GM12878 (cell line): ENCODE results near the gene PRSS50. TPM values are rescaled to one million over a fixed set of nuclear protein-coding genes. Genes with fewer than 3 reads are reported as not detected.

Experiments used
- ATAC-seq: fragments of 200-7000 bp; cut with Tn5 transposase; 3 replicates; pipeline ENCODE4 v1.9.1; 2020; ENCODE audit warnings: mild to moderate bottlenecking, moderate library complexity
- BruUV-seq: library from RNA; stranded (reverse); fragments of 400-500 nt; replicated peaks from 2 replicates; lab custom pipeline; 2021; lab: Mats Ljungman, UMichigan
- CTCF ChIA-PET: fragments of 300-600 bp; sonication (Branson Sonifier 250); formaldehyde crosslinking; extraction: SDS; loops from one replicate; lab custom pipeline; 2021; ENCODE audit warnings: inconsistent platforms; lab: Yijun Ruan, JAX
- POLR2A ChIA-PET: fragments of 350-600 bp; formaldehyde crosslinking; extraction: SDS; loops from one replicate; lab custom pipeline; 2021; ENCODE audit warnings: inconsistent platforms; lab: Charles Lee
- RAD21 ChIA-PET: fragments of 300-600 bp; sonication (Branson Sonifier 250); formaldehyde crosslinking; loops from one replicate; lab custom pipeline; 2023; ENCODE audit warnings: antibody characterized with exemption; ENCODE audit not compliant: unreplicated experiment; lab: Charles Lee
- SMC1A ChIA-PET: fragments of 300-600 bp; sonication (Branson Sonifier 250); formaldehyde crosslinking; loops from one replicate; lab custom pipeline; 2023; ENCODE audit not compliant: unreplicated experiment, uncharacterized antibody; lab: Charles Lee
- DNase-seq: peaks from one replicate; pipeline ENCODE4 v3.0.0-alpha.2; 2011; ENCODE audit warnings: low read depth, low spot score
- FAIRE-seq: peaks from 3 replicates; lab custom pipeline; 2011; peaks lifted over from hg19 to GRCh38; lab: Jason Lieb, UNC
- H2AFZ ChIP-seq: 2 replicates; pipeline ENCODE4 v1.6.0; 2011; ENCODE audit warnings: low read depth, low read length, control low read depth; ENCODE audit not compliant: control insufficient read depth
- H3K27ac ChIP-seq: 2 replicates; pipeline ENCODE4 v1.5.1; 2011; ENCODE audit warnings: control low read depth; ENCODE audit not compliant: control insufficient read depth, insufficient read depth
- H3K27me3 ChIP-seq, 2 experiments: replicated peaks in 1 of 2; 2 replicates each; pipeline versions ENCODE4 v1.6.0 to v1.6.1; 2011; ENCODE audit warnings: low read length in 1 of 2; ENCODE audit not compliant: control insufficient read depth in 2 of 2, insufficient read depth in 2 of 2
- H3K36me3 ChIP-seq, 2 experiments: 2 replicates each; pipeline ENCODE4 v1.5.1; 2011; ENCODE audit warnings: low read length in 1 of 2; ENCODE audit not compliant: control insufficient read depth in 2 of 2, insufficient read depth in 2 of 2
- H3K4me1 ChIP-seq: 2 replicates; pipeline ENCODE4 v1.6.1; 2011; ENCODE audit warnings: mild to moderate bottlenecking, low read length, moderate library complexity, mixed read lengths; ENCODE audit not compliant: control insufficient read depth, insufficient read depth
- H3K4me2 ChIP-seq: 2 replicates; pipeline ENCODE4 v1.6.0; 2011; ENCODE audit warnings: control low read depth; ENCODE audit not compliant: control insufficient read depth, insufficient read depth
- H3K4me3 ChIP-seq: fragments of 200-600 bp; sonication (generic); 2 replicates; pipeline ENCODE4 v1.5.1; 2016
- H3K79me2 ChIP-seq: 2 replicates; pipeline ENCODE4 v1.6.0; 2011; ENCODE audit warnings: low read length; ENCODE audit not compliant: control insufficient read depth, insufficient read depth
- H3K9ac ChIP-seq: 2 replicates; pipeline ENCODE4 v1.8.0; 2011; ENCODE audit warnings: low read length, control low read depth, mixed read lengths; ENCODE audit not compliant: control insufficient read depth, insufficient read depth
- H3K9me3 ChIP-seq: replicated peaks from 3 replicates; pipeline ENCODE4 v1.5.1; 2011; ENCODE audit warnings: mild to moderate bottlenecking, low read length; ENCODE audit not compliant: control insufficient read depth, insufficient read depth
- H4K20me1 ChIP-seq: 2 replicates; pipeline ENCODE4 v1.6.0; 2011; ENCODE audit not compliant: control insufficient read depth, insufficient read depth
- CBFB ChIP-seq: IDR thresholded peaks from 2 replicates; pipeline ENCODE4 v1.6.1; 2016; ENCODE audit warnings: antibody characterized with exemption, low read depth
- MEF2B ChIP-seq: fragments of 450-650 bp; IDR thresholded peaks from 2 replicates; pipeline ENCODE4 v1.6.1; 2018; ENCODE audit warnings: mild to moderate bottlenecking, moderate library complexity; ENCODE audit not compliant: partially characterized antibody, poor library complexity, severe bottlenecking
- MXI1 ChIP-seq: fragments of 150-350 bp; IDR thresholded peaks from 2 replicates; pipeline ENCODE4 v1.6.1; 2011; ENCODE audit warnings: low read depth, mild to moderate bottlenecking, inconsistent platforms, low read length, improper control_type of control experiment
- RCOR1 ChIP-seq: conservative IDR thresholded peaks from 2 replicates; pipeline ENCODE4 v1.6.1; 2012; ENCODE audit warnings: low read depth, low read length, improper control_type of control experiment
- WGBS: methylation state at CpG from one replicate; pipeline ENCODE4 v1.1.6; 2016; ENCODE audit warnings: low lambda C conversion rate; ENCODE audit not compliant: insufficient replicate concordance, insufficient coverage; ENCODE audit errors: missing lambda C conversion rate; 5-methylcytosine and 5-hydroxymethylcytosine counted together
- in situ Hi-C: fragments of 300-500 bp; cut with MboI; formaldehyde crosslinking; loops from 9 replicates; pipeline ENCODE4 v1.14.3; 2018; ENCODE audit warnings: mixed read lengths
- intact Hi-C: fragments of 100-400 bp; cut with micrococcal nuclease; formaldehyde crosslinking; loops from one replicate; pipeline ENCODE4 v1.14.2; 2022; ENCODE audit not compliant: unreplicated experiment
- polyA plus RNA-seq, 11 experiments: library from polyadenylated mRNA; depleted of rRNA in 4 of 11; unstranded in 6 of 11; stranded (reverse) in 5 of 11; fragments of >200 nt; fragmentation: Nextera tagmentation in 4 of 11; fragmentation: Illumina TruSeq in 1 of 11; extraction: Ambion mirVana in 4 of 11; extraction: Trizol in 1 of 11; gene quantifications; 1 replicate in 1 of 11; 2 replicates in 10 of 11; pipeline versions ENCODE4 v1.2.1 to v1.2.3, GENCODE V29; 2011 to 2016; ENCODE audit warnings: inconsistent platforms in 2 of 11, missing spikeins in 2 of 11, low read depth in 1 of 11
- total RNA-seq, 4 experiments: library from RNA; depleted of rRNA in 3 of 4; stranded (reverse); fragments of >200 nt in 3 of 4; fragmentation: Illumina TruSeq in 1 of 4; extraction: Trizol in 1 of 4; gene quantifications; 2 replicates each; pipeline versions ENCODE4 v1.2.1 to v1.2.3, GENCODE V29; 2013 to 2021
- TF ChIP-seq, protein P1 (sequence below): IDR thresholded peaks from 2 replicates; pipeline ENCODE4 v1.6.1; 2011; ENCODE audit warnings: borderline replicate concordance, low read depth, mild to moderate bottlenecking, moderate library complexity, low read length; ENCODE audit not compliant: insufficient read depth, poor library complexity, severe bottlenecking

The PRSS50 gene
- total and polyA plus RNA-seq, 10 of the 15 experiments (the other 5 are each of a cell fraction or from before 2014, with no cell fraction given), result 0.05 TPM; not detected in 9

DNA sequence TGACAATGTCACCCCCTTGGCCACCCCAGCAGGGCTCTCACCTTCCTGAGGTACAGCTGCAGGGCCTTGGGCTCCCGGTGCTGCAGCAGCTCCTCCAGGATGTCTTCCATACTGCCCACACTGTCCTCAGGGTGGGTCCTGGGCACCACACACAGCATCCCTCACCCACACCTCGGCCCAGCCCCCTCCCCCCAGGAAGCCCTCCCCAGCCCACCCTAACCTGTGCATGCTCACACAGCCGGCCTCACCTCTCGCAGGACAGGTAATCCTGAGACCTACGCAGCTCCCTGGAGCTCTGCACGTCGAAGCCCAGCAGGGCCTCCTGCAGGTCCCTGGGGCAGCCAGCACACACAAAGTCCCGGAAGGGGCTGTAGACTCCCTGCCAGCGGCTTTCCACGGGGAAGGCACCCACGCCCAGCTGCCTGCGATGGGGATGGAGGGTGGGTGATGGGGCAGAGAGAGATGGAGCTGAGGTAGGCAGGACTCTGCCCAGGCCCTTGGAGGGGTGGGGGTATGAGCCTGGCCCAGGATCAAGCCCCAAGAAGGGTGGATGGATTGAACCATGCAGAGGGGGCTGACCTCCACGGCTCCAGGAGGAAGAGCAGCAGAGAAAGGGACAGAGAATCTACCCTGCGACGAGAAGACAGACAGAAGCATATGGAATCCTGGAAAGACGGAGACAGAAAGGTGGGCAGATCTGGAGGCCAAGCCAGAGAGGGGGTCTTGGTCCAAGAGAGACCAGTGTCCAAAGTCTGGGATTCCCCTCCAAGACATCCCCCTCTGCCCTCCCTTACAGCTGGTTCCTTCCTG is 40.9 kb downstream of the PRSS50 start:
- BruUV-seq, result no TSS peak

More for the DNA sequence above, 40.9 kb downstream of the PRSS50 start:
- H3K4me2 ChIP-seq, result no peak overlapping the region
- no peak overlapping the region for H3K4me3 ChIP-seq
- ATAC-seq (no peak), DNase-seq (no peak), FAIRE-seq (no peak)
- no peaks in the 10 kb centered on the region for H3K36me3 ChIP-seq
- in situ Hi-C loops, result no loop called here
- no peaks in the 10 kb centered on the region for H3K9me3 ChIP-seq
- POLR2A ChIA-PET, result no interaction called here
- RAD21 ChIA-PET, result no interaction called here
- SMC1A ChIA-PET, result no interaction called here
- no peak overlapping the region for H3K9ac ChIP-seq
- no peaks in the 10 kb centered on the region for H4K20me1 ChIP-seq
- H3K27ac ChIP-seq, result no peak overlapping the region
- no peaks in the 10 kb centered on the region for H3K79me2 ChIP-seq
- no peaks in the 10 kb centered on the region for H3K27me3 ChIP-seq
- TF ChIP-seq RCOR1 (no peak), MXI1 (no peak), MEF2B (no peak), CBFB (no peak)
- TF ChIP-seq, protein P1, sequence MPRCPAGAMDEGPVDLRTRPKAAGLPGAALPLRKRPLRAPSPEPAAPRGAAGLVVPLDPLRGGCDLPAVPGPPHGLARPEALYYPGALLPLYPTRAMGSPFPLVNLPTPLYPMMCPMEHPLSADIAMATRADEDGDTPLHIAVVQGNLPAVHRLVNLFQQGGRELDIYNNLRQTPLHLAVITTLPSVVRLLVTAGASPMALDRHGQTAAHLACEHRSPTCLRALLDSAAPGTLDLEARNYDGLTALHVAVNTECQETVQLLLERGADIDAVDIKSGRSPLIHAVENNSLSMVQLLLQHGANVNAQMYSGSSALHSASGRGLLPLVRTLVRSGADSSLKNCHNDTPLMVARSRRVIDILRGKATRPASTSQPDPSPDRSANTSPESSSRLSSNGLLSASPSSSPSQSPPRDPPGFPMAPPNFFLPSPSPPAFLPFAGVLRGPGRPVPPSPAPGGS, result no peak
- H3K4me1 ChIP-seq, result no peaks in the 10 kb centered on the region
- no peak overlapping the region for H2AFZ ChIP-seq
- CTCF ChIA-PET, result no interaction called here
- intact Hi-C loops, result no loop called here
- WGBS, result 61% methylated on average over 13 of the region's 16 CpGs
